GM23338 (cell line): ENCODE data around the gene NXN.
"Not testable (repeated sequence)": the region's sequence is repeated elsewhere in the genome, so short reads cannot be mapped to it uniquely, and the experiment has no call there.

Experiments used
- EZH2 ChIP-seq: fragments of 200-600 bp; sonication (generic); IDR thresholded peaks from one replicate; pipeline ENCODE4 v1.8.0; 2017; ENCODE audit warnings: antibody characterized with exemption, mild to moderate bottlenecking, low read depth; ENCODE audit not compliant: unreplicated experiment
- EZH2phosphoT487 ChIP-seq: fragments of 200-600 bp; sonication (generic); IDR thresholded peaks from one replicate; pipeline ENCODE4 v1.8.1; 2018; ENCODE audit warnings: antibody characterized with exemption; ENCODE audit not compliant: unreplicated experiment
- POLR2AphosphoS5 ChIP-seq: IDR thresholded peaks from 2 replicates; pipeline ENCODE4 v1.6.1; 2016; ENCODE audit warnings: antibody characterized with exemption, low read depth
- STAT1 ChIP-seq: IDR thresholded peaks from one replicate; pipeline ENCODE4 v1.6.1; 2016; ENCODE audit warnings: antibody characterized with exemption; ENCODE audit not compliant: unreplicated experiment
- ZNF331 ChIP-seq: fragments of 250-450 bp; sonication (Bioruptor Pico); IDR thresholded peaks from 2 replicates; pipeline ENCODE4 v1.5.0; 2020; ENCODE audit warnings: low read depth, mild to moderate bottlenecking, moderate library complexity
- TF ChIP-seq, protein P1 (sequence below), 2 experiments: fragments of 200-600 bp in 1 of 2; sonication (generic) in 1 of 2; conservative IDR thresholded peaks; 2 replicates each; pipeline versions ENCODE4 v1.5.1 to v1.6.1; 2016 to 2017; ENCODE audit warnings: antibody characterized with exemption in 2 of 2, low read depth in 2 of 2, mild to moderate bottlenecking in 2 of 2, moderate library complexity in 1 of 2
- TF ChIP-seq, protein P2 (sequence below): IDR thresholded peaks from one replicate; pipeline ENCODE4 v1.6.1; 2018; ENCODE audit warnings: antibody characterized with exemption; ENCODE audit not compliant: unreplicated experiment

- TF ChIP-seq ZNF331, EZH2, STAT1, POLR2AphosphoS5, EZH2phosphoT487: not testable (repeated sequence)
- TF ChIP-seq, protein P1, sequence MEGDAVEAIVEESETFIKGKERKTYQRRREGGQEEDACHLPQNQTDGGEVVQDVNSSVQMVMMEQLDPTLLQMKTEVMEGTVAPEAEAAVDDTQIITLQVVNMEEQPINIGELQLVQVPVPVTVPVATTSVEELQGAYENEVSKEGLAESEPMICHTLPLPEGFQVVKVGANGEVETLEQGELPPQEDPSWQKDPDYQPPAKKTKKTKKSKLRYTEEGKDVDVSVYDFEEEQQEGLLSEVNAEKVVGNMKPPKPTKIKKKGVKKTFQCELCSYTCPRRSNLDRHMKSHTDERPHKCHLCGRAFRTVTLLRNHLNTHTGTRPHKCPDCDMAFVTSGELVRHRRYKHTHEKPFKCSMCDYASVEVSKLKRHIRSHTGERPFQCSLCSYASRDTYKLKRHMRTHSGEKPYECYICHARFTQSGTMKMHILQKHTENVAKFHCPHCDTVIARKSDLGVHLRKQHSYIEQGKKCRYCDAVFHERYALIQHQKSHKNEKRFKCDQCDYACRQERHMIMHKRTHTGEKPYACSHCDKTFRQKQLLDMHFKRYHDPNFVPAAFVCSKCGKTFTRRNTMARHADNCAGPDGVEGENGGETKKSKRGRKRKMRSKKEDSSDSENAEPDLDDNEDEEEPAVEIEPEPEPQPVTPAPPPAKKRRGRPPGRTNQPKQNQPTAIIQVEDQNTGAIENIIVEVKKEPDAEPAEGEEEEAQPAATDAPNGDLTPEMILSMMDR (conservative IDR thresholded peaks at IDR 0.05; ENCODE audit: low read depth in 2 of 2) = not testable (repeated sequence)
- TF ChIP-seq, protein P2, sequence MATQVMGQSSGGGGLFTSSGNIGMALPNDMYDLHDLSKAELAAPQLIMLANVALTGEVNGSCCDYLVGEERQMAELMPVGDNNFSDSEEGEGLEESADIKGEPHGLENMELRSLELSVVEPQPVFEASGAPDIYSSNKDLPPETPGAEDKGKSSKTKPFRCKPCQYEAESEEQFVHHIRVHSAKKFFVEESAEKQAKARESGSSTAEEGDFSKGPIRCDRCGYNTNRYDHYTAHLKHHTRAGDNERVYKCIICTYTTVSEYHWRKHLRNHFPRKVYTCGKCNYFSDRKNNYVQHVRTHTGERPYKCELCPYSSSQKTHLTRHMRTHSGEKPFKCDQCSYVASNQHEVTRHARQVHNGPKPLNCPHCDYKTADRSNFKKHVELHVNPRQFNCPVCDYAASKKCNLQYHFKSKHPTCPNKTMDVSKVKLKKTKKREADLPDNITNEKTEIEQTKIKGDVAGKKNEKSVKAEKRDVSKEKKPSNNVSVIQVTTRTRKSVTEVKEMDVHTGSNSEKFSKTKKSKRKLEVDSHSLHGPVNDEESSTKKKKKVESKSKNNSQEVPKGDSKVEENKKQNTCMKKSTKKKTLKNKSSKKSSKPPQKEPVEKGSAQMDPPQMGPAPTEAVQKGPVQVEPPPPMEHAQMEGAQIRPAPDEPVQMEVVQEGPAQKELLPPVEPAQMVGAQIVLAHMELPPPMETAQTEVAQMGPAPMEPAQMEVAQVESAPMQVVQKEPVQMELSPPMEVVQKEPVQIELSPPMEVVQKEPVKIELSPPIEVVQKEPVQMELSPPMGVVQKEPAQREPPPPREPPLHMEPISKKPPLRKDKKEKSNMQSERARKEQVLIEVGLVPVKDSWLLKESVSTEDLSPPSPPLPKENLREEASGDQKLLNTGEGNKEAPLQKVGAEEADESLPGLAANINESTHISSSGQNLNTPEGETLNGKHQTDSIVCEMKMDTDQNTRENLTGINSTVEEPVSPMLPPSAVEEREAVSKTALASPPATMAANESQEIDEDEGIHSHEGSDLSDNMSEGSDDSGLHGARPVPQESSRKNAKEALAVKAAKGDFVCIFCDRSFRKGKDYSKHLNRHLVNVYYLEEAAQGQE = not testable (repeated sequence)
Observed at GRCh38 chr17:829614-830013, 150.0 kb downstream of the NXN start.
